ENCODE results near the gene GJA5.

- no peak for TF ChIP-seq CTCF (IDR thresholded peaks at IDR 0.05; ENCODE audit: insufficient read depth, low read depth, low read length)
- no peak for TF ChIP-seq EZH2 (IDR thresholded peaks at IDR 0.05; ENCODE audit: insufficient read depth, low read length)
Measured at GRCh38 chr1:147754661-147755060, 5.7 kb downstream of the GJA5 start.

Measured in astrocyte (in vitro differentiated cells and primary cell).